NK-92 treated with Interleukin-12 subunit alpha and Interleukin-12 subunit beta, amount 100 ng/mL, for 24 hours (cell line): ENCODE results near the gene DICER1.

Experiments
- DNase-seq: peaks from one replicate; lab custom pipeline; 2025; lab: John Stamatoyannopoulos, UW

Gene DICER1

DNA sequence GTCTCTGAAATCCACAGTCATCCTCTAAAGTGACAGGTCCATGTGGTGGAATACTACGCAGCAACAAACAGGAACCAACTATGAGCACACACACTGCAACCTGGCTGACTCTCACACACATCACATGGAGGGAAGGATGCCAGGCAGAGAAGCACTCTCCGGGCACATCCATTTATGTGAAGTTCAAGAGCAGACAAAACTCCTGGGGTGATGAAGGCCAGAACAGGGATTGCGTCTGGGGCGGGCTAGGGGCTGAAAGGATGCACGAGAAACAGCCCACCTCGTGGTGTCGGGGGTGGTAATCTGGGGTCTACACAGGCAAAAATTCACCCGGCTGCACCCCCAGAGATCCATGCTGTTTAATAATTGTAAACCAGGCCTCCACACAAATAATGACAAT lies 100.2 kb downstream of the DICER1 start:
- DNase-seq: no peak

DNA sequence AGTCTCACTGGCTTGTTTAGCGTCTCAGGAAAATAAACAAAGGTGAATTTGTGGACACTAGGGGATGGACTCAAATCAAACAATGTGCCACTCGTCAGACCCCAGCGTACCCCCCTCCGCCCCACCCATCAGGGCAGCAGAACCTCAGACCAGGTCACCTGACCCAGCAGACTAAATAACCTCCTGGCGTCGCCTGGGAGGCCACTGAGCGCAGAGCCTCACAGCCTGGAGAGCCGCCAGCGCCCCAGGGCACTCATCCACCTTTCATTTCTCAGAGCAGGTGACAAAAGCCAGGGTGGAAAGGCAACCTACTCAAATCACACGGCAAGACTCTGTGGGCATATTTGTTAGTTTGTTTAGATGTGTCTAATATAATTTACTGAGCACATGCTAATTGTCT lies 100.9 kb downstream of the DICER1 start:
- DNase-seq: no peak

DNA sequence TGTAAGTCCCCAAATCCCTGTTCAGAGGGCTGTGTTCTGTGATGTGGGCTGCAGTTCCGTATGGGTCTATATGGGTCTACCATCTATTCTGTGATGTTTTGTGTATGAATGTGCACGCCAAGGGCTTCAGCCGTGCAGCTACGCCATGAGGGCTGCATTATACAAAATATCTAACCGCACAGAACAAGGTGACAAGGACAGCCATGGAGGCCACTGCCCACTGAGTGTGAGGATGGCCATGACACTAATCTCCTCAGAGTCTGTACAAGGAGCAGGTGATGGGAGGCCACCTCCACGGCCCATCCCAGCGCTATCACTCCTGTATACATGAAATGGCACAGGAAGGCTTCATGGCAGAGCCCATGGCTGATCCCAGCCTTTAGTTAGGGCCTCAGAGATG lies 102.0 kb downstream of the DICER1 start:
- no peak for DNase-seq

DNA sequence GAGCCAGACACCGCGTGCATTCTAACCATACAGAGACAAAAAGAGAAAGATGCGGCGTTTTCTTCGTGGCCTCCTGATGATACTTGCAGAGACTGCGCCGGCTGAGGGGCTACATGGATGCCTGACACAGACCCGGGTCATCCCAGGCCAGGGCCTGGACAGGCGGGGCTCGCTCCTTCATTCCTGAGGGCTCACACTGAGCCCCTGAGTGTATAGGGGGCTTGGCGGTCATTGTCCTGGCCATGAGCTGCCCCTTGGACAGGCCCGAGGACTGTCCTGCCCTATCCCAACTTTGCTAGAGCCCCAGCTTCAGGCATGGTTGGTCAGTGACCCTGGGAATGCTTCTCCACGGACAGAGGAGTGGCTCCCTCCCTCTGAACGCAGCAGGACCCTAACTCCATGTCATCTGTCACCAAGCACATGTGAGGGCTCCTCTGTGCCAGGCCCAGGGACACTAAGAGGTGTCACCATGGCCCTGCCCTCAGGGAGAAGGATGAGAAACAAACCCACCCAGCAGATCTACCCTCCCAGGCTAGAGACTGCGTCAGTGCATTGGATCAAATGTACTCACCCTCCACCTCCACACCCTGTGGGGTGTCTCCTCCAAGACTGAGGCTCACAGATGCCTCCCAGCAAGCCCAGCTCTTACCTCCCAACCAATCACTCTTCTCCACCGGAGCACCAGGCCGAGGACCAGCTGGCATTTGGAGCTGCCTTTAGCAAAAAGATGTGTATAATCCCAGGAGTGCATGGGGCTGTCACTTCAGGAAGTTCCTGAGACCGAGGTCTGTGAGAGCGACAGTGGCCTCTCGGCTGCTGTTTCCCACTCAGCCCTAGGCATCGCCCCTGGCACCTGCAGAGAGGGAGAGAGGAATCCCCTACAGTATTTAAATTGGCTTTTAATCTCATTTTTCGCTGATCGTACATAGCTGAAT lies 102.7 kb downstream of the DICER1 start:
- DNase-seq: no peak

DNA sequence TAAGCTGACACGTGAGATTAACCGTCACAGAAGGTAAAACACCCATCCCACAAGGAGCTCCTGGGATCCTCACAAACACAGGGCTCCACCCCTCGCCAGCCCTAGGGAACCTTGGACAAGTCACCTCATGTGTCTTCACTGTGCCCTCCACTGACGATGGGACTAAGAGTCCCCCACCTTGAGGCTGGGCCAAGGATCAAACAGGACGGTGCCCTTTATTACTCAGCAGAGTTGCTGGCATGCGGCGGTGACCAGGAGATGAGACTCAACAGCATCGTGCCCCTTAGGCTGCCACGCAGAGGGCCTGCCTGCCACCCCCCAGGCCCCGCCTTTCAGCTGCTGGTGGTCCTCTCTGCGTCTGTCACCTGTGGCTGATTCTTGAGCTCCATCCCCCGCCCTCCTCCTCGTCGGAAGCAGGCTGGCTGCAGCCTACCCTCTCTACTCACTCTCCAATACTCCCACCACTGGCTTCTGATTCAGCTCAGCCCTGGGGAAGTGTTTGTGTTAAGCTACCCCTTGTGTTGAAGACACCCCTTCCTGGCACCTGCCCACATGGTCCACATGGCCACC lies 105.2 kb downstream of the DICER1 start:
- DNase-seq: no peak

DNA sequence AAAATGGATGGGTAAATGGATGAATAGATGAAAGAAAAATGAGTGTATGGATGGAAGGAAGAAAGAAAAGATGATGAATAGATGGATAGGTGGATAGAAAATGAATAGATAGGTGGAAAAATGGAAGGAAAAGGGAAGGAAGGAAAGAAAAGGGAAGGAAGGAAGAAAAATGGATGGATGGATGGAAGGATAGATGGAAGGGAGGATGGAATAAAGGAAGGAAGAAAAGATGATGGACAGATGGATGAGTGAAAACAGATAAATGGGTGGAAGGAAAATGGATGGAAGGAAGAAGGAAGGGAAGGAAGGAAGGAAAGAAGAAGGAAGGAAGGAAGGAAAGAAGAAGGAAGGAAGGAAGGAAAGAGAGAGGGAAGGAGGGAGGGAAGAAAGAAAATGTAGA lies 107.4 kb downstream of the DICER1 start:
- no peak for DNase-seq

DNA sequence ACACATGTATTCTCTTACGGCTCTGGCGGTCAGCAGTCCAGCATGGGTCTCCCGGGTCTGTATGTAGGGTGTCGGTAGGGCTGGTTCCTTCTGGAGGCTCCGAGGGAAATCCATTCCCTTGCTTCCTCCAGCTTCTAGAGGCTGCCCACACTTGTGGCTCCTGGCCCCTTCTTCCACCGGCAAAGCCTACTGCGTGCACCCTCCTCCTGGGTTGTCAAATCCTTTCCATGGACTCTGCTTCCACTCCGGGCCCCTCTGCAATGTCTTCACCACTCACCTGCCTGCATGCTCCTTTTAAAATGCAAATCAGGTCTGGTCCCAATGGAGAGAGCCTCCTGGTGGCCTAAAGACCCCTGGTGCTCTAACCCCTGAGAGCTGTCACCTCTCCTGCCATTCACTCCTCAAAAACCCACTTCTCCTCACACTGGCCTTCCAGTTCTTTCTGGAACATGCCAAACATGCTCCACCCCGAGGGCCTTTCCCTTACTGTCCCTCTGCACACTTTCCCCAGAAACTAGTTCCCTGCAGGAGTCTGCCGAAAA lies 108.5 kb downstream of the DICER1 start:
- DNase-seq: no peak

DNA sequence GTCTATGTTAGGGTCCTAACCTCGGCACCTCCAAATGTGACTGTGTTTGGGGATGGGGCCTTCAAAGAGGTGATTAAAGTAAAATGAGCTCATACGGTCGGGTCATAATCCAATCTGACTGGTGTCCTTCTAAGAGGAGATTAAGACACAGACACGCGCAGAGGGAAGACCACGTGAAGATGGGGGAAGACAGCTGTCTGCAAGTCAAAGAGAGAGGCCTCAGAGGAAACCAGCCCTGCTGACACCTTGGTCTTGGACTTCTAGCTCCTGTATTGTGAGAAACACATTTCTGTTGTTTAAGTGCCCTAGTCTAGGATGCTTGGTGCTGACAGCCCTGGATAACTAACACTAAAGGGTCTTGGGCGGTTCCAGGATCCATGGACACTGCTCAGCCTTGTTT lies 109.6 kb downstream of the DICER1 start:
- DNase-seq: no peak

DNA sequence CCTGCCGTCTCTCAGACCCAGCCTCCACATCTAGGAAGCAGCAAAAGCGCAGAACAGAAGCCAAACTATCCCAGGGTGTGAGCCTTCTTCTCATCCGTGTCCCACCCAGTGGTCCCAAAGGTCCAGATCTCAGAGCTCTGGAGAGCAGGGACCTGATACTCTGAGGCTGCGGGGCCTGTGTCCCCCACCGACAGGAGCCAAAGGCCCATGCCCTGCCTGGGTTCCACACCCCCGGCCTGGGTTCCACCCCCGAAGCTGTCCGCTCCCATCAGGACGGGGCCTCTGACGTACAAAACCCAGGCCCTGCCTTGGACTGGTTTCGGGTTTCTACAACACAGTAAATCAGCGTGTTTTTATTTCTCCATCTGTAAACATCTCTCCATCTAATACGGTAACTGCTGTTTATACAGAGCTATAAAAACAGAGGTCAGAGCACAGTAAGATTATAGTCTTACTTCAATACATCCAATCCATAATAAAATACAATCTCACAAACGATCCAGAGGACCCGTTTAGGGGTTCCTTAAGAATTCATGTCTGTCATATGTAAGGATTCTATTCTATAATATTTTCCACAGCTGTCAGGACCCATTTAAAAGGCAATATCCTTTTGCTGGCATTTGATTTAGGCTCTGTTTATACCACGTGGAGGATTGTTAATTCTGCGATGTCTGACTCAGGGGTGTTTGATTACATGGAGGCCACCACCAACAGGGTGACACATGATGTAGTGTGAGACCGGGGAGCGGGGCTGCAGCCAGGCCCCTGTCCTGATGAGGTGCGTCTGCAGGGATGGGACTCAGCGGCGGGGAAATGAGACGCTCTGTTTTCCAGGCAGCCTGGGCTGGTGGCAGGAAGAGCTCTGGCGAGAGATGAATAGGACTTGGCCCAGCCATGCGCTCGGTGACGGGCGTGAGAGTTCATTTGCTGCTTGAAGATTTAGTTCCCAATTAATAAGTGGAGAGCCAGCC lies 110.3 kb downstream of the DICER1 start:
- no peak for DNase-seq

DNA sequence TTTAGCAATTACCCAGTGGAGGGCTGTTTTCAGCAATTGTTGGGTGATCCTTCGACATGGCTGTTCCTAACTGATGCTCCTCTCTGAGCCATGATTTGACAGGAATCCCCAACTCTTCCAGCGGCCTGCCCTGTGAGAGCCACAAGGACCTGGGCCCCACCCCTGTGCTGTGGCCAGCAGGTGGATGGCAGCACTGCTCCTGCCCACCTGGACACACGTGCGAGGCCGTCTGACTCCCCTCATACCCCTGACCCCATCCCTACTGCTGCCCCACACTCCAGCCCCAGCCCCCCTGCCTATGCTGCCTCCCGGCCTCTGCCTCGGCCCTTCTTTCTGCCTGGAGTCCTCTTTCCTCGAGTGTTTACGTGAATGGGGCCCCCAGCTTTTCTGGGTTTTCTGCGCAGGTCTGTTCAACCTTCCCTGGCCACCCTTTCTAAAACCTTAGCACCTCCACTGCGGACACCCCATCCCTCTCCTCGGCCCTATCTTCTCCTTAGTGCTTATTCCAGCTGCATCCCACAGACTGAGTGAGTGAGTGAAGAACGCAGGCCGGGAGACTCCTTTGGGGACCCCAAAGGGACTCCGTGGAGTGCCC lies 111.4 kb downstream of the DICER1 start:
- DNase-seq: no peak

DNA sequence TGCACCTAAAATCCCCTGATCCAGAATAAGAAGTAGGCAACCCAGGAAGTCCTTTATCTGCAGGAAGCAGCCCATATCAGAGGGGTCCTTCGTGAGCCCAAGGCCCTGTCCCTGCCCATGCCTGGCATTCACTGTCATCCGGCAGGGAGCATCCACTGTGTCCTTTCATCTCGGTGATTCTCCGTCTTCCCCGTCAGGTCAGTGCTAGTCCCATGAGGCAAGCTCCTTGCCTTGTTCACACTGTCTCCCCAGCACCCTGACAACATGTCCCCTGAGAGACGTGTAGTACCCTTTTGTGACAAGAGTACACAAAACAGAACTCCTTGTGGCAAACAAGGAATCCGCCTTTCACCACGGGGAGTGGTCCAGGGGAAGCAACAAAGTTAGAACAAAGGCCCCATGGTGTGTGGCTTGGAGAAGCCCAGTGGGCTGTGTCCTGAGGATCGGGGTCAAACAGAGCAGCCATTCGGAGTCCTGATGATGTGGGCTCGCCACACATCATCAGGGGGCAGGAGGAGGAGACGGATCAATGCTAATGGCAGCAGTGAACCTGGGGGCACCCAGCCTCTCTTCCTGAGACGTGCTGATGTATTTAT lies 112.1 kb downstream of the DICER1 start:
- DNase-seq: no peak

DNA sequence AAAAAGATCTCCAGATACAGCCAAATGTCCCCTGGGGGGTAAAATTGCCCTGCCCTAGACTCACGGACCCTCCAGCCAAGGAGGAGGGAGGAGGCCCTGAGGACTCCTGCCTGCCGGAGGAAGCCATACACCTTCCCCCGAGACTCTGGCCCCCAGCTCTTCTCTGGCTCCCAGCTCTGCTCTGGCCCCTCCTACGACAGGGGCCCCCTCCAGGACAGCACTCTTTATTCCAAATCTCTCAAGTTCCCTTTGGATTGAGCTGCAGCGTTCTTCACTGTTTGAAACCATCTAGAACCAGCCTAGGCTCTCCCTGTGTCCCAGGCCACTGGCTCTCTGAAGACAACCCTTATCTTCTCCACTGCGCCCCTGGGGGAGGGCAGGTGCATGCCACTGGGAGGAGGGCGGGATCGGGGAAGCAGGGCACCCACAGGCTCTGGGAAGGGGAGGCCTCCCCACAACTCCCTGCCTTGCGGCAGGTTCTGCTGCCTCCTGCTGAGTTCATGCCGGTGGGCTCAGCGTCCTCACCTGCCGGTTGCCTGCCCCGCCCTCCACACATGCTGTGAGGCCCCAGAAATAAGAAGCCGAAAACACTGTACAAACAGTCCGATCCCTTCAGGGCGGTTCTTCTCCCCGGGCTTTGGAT lies 112.7 kb downstream of the DICER1 start:
- no peak for DNase-seq

DNA sequence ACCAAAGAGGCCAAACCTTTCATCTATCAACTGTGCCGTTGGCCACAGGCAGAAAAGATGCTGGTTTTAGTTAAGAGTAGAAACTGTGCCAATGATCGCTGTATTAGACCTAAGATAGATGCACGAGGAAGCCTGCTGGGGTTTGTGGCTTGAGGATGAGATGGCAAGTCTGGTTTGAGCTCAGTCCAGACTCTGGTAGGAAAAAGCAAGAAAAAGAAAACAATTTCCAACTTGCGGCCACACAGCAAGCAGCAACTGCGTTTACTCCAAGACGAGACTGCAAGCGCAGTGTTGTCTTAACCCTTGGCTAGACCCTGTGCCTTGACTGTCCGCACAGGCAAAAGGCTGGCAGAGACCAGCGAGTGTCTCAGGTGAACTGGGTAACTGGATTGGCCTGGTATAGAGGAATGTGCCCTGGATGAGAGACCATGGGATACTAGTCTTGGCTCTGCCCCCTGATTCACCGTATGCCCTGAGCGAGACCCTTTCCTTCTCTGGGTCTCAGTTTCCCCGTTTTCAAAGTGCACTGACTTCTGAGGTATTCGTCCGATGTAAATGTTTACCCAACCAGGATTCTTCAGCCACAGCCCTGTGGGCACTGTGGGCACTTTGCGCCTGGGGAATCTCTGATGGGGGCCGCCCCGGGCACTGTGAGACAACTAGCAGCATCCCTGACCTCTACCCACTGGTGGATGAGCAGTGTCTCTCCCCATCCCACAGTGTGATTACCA lies 113.4 kb downstream of the DICER1 start:
- DNase-seq: no peak

DNA sequence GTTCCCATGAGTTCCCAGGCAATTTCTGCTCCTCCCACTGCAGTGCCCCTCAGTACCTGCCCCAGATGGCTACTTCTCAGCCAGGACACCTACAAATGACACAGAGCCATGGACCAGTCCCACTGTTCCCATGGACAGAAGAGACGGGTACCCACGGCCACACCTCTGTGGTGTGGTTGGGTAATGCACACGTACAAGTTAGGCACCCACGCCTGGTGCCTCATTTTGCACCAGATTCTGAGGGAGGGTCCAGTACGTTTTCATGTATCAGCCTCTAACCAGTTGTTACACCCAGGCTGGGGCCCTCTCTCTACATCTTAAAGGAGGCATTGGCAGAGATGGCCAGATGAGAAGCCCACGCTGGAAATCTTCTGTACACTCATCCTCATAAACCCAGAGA lies 114.0 kb downstream of the DICER1 start:
- no peak for DNase-seq

DNA sequence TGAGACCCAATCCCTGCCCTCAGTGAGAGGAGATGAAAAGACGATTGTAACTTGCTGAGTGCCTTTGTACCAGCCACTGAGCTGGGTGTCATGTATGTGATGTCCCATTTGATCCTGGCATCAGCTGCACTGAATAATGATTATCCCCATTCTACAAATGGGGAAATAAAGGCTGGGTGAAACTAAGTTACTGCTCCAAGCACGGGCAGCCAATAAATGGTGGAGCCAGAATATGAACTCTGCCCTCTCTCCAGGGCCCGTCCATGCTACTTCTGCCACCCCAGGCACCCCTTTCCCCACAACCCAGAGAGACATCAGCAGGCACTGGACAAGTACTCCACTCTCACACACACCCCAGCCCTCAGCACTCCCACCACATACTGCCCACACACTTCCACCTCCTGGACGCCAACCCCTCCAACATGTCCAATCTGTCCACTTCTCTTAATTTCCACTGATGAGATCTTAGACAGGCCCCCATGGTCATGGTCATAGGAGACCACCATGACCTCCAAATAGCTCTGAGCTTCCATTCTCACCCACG lies 115.8 kb downstream of the DICER1 start:
- no peak for DNase-seq

DNA sequence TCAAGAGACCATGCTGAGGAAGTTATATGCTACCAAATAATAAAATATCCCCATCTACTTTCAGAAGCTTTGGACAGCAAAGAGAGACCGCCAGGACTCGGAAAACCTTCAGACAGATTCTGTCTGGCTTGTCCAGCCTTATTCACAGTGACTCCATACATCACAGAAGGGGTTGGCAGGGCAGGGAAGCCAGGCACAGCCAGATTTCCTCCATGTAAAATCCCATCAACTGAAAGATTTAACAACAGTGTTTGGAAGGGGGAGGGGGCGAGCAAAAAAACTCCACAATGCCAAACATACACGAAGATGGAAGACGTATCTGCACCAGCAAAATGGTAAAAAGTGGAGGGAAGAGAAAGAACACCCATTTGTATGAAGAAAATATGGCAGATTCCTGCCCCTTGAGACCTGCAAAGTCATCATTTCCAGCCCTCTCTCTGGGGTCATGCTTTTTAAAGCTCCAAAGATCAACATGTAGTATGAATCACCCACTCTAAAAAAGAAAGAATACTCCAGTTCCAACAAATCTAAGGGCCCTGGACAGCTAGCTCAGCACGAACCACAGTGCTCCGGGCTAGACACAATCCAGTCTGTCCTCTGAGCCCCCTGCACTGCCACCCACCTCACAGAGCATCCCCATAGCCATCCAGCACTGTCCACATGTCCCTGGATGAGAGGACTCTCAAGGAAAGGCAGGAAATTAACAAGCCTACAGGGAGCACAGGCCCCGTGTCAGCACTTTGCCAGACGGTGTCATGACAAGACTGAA lies 116.4 kb downstream of the DICER1 start:
- DNase-seq: no peak

DNA sequence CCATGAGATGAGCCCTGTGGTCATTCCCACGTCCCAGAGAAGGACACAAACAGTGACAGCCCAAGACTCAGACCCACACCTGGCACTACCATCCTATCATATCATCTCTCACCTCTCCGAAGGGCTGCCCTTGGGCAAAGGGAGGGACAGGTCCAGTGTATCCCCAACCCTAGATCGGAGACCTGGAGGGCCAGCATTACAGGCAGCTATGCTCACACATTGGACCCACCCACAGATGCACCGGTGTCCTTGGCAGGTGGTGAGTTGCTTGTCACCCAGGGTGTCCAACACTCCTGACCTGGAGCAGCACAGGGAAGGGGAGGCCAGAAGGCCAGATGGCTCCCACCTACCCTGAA lies 117.4 kb downstream of the DICER1 start:
- no peak for DNase-seq

DNA sequence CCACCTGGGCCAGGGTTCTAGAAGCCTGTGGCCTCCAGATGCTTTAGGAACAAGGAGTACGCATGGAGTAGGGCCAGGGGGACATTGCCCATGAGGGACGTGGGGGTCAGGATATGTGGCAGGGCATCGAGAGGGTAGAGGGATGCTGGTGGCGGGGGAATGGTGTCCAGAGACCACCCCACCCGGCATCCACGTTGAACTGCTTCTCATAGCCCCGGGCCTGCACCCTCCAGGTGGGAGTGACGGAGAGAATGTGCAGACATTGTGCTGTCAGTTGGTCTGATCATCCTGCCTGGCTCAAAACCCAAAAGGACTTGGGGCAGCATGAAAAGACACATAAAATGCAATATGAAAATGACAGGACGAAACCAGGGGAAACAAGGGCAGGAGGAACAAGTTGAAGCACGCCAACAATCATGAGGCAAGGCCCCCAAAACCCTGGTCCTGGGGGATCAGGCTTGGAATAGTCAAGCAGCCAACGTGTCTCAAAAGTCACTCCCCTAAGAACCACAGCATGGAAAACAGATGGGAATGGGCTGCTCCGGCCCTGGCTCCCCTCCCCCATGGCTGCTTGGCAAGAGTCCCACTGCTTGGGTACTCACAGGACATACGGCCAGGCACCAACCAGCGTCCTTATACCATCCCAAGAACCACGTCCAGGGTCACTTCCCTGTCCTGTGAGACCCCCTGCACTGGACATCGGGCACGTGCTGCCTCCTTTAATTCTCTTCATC lies 117.9 kb downstream of the DICER1 start:
- no peak for DNase-seq
